HepG2 (cell line): ENCODE data around the gene NIN. TPM values are rescaled to one million over a fixed set of nuclear protein-coding genes. Genes with fewer than 3 reads are reported as not detected.

Experiments used
- ATAC-seq: fragments of 200-7000 bp; cut with Tn5 transposase; 3 replicates; pipeline ENCODE4 v1.9.1; 2020; ENCODE audit warnings: mild to moderate bottlenecking, moderate library complexity
- BruUV-seq: library from RNA; stranded (reverse); fragments of 400-500 nt; replicated peaks from 2 replicates; lab custom pipeline; 2021; lab: Mats Ljungman, UMichigan
- CTCF ChIA-PET: fragments of 300-600 bp; formaldehyde crosslinking; extraction: SDS; loops from one replicate; lab custom pipeline; 2021; ENCODE audit warnings: low total read pairs, inconsistent platforms, low intra/inter-chr PET ratio; lab: Yijun Ruan, JAX
- POLR2A ChIA-PET: fragments of 350-600 bp; sonication (Branson Sonifier 250); formaldehyde crosslinking; loops from one replicate; lab custom pipeline; 2020; ENCODE audit warnings: antibody characterized with exemption, inconsistent platforms; lab: Yijun Ruan, JAX
- DNase-seq: peaks from one replicate; pipeline ENCODE4 v3.0.0-alpha.2; 2015; ENCODE audit warnings: low spot score
- FAIRE-seq: peaks from 3 replicates; lab custom pipeline; 2011; peaks lifted over from hg19 to GRCh38; lab: Jason Lieb, UNC
- H2AFZ ChIP-seq: one replicate; pipeline ENCODE4 v1.6.1; 2011; ENCODE audit warnings: low read length, inconsistent platforms
- H3K27ac ChIP-seq: fragments of 300-600 bp; 3 replicates; pipeline ENCODE4 v1.8.0; 2011; ENCODE audit warnings: mixed run types, mild to moderate bottlenecking, mixed read lengths, low read length, inconsistent platforms; ENCODE audit not compliant: insufficient read depth; ENCODE audit errors: extremely low read length
- H3K27me3 ChIP-seq, 2 experiments: fragments of 200-600 bp in 1 of 2; 2 replicates in 1 of 2; 3 replicates in 1 of 2; pipeline versions ENCODE4 v1.6.0 to v1.8.0; 2011; ENCODE audit warnings: low read length in 2 of 2, mild to moderate bottlenecking in 2 of 2, moderate library complexity in 2 of 2, inconsistent platforms in 1 of 2; ENCODE audit not compliant: insufficient read depth in 2 of 2, control insufficient read depth in 1 of 2
- H3K36me3 ChIP-seq, 2 experiments: fragments of 200-600 bp in 1 of 2; replicated peaks in 1 of 2; 2 replicates in 1 of 2; 3 replicates in 1 of 2; pipeline versions ENCODE4 v1.5.1 to v1.8.0; 2011; ENCODE audit warnings: low read length in 2 of 2, inconsistent platforms in 1 of 2; ENCODE audit not compliant: insufficient read depth in 2 of 2, control insufficient read depth in 1 of 2
- H3K4me1 ChIP-seq: 2 replicates; pipeline ENCODE4 v1.5.1; 2012; ENCODE audit warnings: low read length, inconsistent platforms; ENCODE audit not compliant: insufficient read depth
- H3K4me2 ChIP-seq: 2 replicates; pipeline ENCODE4 v1.6.0; 2011; ENCODE audit warnings: low read depth, low read length, inconsistent platforms
- H3K4me3 ChIP-seq, 3 experiments: fragments of 200-600 bp in 1 of 3; sonication (generic), shearing (Covaris generic) in 1 of 3; replicated peaks in 1 of 3; 2 replicates each; pipeline ENCODE4 v1.5.1; 2011 to 2016; ENCODE audit warnings: low read length in 3 of 3, inconsistent platforms in 2 of 3, low read depth in 2 of 3, mild to moderate bottlenecking in 2 of 3, control low read depth in 1 of 3, mixed read lengths in 1 of 3; ENCODE audit not compliant: insufficient read depth in 1 of 3
- H3K79me2 ChIP-seq: one replicate; pipeline ENCODE4 v1.6.1; 2011; ENCODE audit warnings: low read length, inconsistent platforms; ENCODE audit not compliant: insufficient read depth
- H3K9ac ChIP-seq: 2 replicates; pipeline ENCODE4 v1.6.0; 2011; ENCODE audit warnings: mild to moderate bottlenecking, low read depth, low read length, inconsistent platforms; ENCODE audit not compliant: insufficient read depth
- H3K9me3 ChIP-seq: 2 replicates; pipeline ENCODE4 v1.5.1; 2012; ENCODE audit warnings: mild to moderate bottlenecking, low read length
- H4K20me1 ChIP-seq: 2 replicates; pipeline ENCODE4 v1.6.0; 2011; ENCODE audit warnings: inconsistent platforms, mild to moderate bottlenecking, low read length, moderate library complexity; ENCODE audit not compliant: insufficient read depth
- BCLAF1 ChIP-seq: fragments of 450-650 bp; IDR thresholded peaks from 2 replicates; pipeline ENCODE4 v1.6.1; 2017; ENCODE audit warnings: mild to moderate bottlenecking
- CREB1 ChIP-seq, 2 experiments: fragments of 450-650 bp in 1 of 2; IDR thresholded peaks; 2 replicates each; pipeline ENCODE4 v1.6.1; 2016 to 2017; ENCODE audit warnings: control low read depth in 1 of 2, mild to moderate bottlenecking in 1 of 2, missing compliant biosample characterization in 1 of 2, missing genetic modification characterization in 1 of 2
- DDIT3 ChIP-seq: sonication (generic); formaldehyde crosslinking; IDR thresholded peaks from 2 replicates; pipeline ENCODE4 v1.4.0; 2020; ENCODE audit warnings: mild to moderate bottlenecking, missing genetic modification reagents
- DNMT3B ChIP-seq: conservative IDR thresholded peaks from 2 replicates; pipeline ENCODE4 v1.6.1; 2016; ENCODE audit warnings: missing biosample characterization, control low read depth
- HMGXB4 ChIP-seq, 2 experiments: sonication (generic) in 1 of 2; formaldehyde crosslinking in 1 of 2; IDR thresholded peaks; 2 replicates each; pipeline versions ENCODE4 v1.4.0 to v1.6.1; 2018 to 2020; ENCODE audit warnings: missing genetic modification reagents in 2 of 2, borderline replicate concordance in 1 of 2, low read depth in 1 of 2, mild to moderate bottlenecking in 1 of 2, missing biosample characterization in 1 of 2
- KAT7 ChIP-seq: IDR thresholded peaks from 2 replicates; pipeline ENCODE4 v1.6.1; 2018; ENCODE audit warnings: borderline replicate concordance, missing compliant biosample characterization
- SIN3A ChIP-seq: IDR thresholded peaks from 2 replicates; pipeline ENCODE4 v1.6.1; 2011; ENCODE audit warnings: low read depth, mild to moderate bottlenecking, control low read depth, low read length, borderline replicate concordance
- TOE1 ChIP-seq: sonication (generic); formaldehyde crosslinking; IDR thresholded peaks from 2 replicates; pipeline ENCODE4 v1.4.0; 2020; ENCODE audit warnings: mild to moderate bottlenecking, missing genetic modification reagents
- TRIM24 ChIP-seq: sonication (generic); formaldehyde crosslinking; IDR thresholded peaks from 2 replicates; pipeline ENCODE4 v1.8.0; 2022; ENCODE audit warnings: mild to moderate bottlenecking, missing genetic modification reagents
- U2AF1 ChIP-seq: fragments of 200-400 bp; formaldehyde crosslinking; optimal IDR thresholded peaks from 2 replicates; pipeline ENCODE3; 2017; ENCODE audit warnings: mild to moderate bottlenecking, low read depth, low read length
- ZFP82 ChIP-seq: sonication (generic); formaldehyde crosslinking; IDR thresholded peaks from 2 replicates; pipeline ENCODE4 v1.5.1; 2020; ENCODE audit warnings: mild to moderate bottlenecking, missing genetic modification reagents, borderline replicate concordance
- ZNF501 ChIP-seq: sonication (generic); formaldehyde crosslinking; IDR thresholded peaks from 2 replicates; pipeline ENCODE4 v1.5.1; 2020; ENCODE audit warnings: mild to moderate bottlenecking, moderate library complexity, missing genetic modification reagents
- ZNF615 ChIP-seq: sonication (generic); formaldehyde crosslinking; IDR thresholded peaks from 2 replicates; pipeline ENCODE4 v1.5.0; 2020; ENCODE audit warnings: mild to moderate bottlenecking, missing genetic modification reagents, borderline replicate concordance
- WGBS: methylation state at CpG from one replicate; pipeline ENCODE4 v1.1.6; 2017; ENCODE audit warnings: low lambda C conversion rate; 5-methylcytosine and 5-hydroxymethylcytosine counted together
- in situ Hi-C: cut with HindIII; loops from 2 replicates; pipeline ENCODE4 v1.10.0; 2017; ENCODE audit warnings: low pct_unique_long_range_greater_than_20kb; ENCODE audit not compliant: extremely low pct_ligation_motif_present
- intact Hi-C: fragments of 100-400 bp; cut with micrococcal nuclease; formaldehyde crosslinking; loops from one replicate; pipeline ENCODE4 v1.10.0; 2022; ENCODE audit not compliant: unreplicated experiment
- polyA plus RNA-seq, 8 experiments: library from polyadenylated mRNA; depleted of rRNA in 3 of 8; stranded (reverse) in 7 of 8; unstranded in 1 of 8; fragments of >200 nt; fragmentation: Illumina TruSeq in 4 of 8; extraction: Trizol in 4 of 8; gene quantifications; 2 replicates each; pipeline versions ENCODE4 v1.2.1 to v1.2.3, GENCODE V29; 2011 to 2016; ENCODE audit warnings: low read depth in 4 of 8, missing spikeins in 1 of 8, mixed read lengths in 1 of 8; ENCODE audit not compliant: insufficient read depth in 1 of 8
- total RNA-seq, 5 experiments: library from RNA; depleted of rRNA; stranded (reverse); fragments of >200 nt; fragmentation: Illumina TruSeq; extraction: Trizol; gene quantifications; 2 replicates each; pipeline ENCODE4 v1.2.3, GENCODE V29; 2016; ENCODE audit warnings: low read depth in 1 of 5

The NIN gene
- total and polyA plus RNA-seq, 2 of the 13 experiments (the other 11 are each of a cell fraction or from before 2014, with no cell fraction given): 2.8 to 9.7 TPM

GRCh38 chr14:50792634-50793068 is 38.3 kb downstream of the NIN start:
- CTCF ChIA-PET: no interaction called here
- POLR2A ChIA-PET: no interaction called here

More at GRCh38 chr14:50792634-50793068, 38.3 kb downstream of the NIN start:
- in situ Hi-C loops: no loop called here
- Histone ChIP-seq H4K20me1 (no peaks in the 10 kb centered on the region), H3K9ac (no peak overlapping the region), H3K27me3 (no peaks in the 10 kb centered on the region), H3K4me3 (no peak overlapping the region), H3K36me3 (peaks cover 0 to 1% of the 10 kb centered on the region in 2 experiments; a peak in 1 of 5 replicates), H3K9me3 (no peaks in the 10 kb centered on the region), H3K4me2 (no peak overlapping the region), H2AFZ (no peak overlapping the region), H3K4me1 (no peaks in the 10 kb centered on the region), H3K27ac (no peak overlapping the region), H3K79me2 (no peaks in the 10 kb centered on the region)
- ATAC-seq (no peak), FAIRE-seq (no peak), DNase-seq (no peak)
- TF ChIP-seq HMGXB4 (CRISPR knock-in tag; IDR thresholded peaks at IDR 0.05; ENCODE audit: borderline replicate concordance in 1 of 2, low read depth in 1 of 2) (no peak), DNMT3B (CRISPR knock-in tag) (no peak), TOE1 (CRISPR knock-in tag) (no peak), DDIT3 (CRISPR knock-in tag) (no peak), SIN3A (no peak), CREB1 (IDR thresholded peaks at IDR 0.05) (no peak), CREB1 (CRISPR knock-in tag; IDR thresholded peaks at IDR 0.05) (no peak), BCLAF1 (no peak), U2AF1 (no peak), ZNF501 (no peak), ZNF615 (CRISPR knock-in tag) (no peak), TRIM24 (CRISPR knock-in tag) (no peak), KAT7 (CRISPR knock-in tag) (no peak), ZFP82 (CRISPR knock-in tag) (no peak)
- intact Hi-C loops: no loop called here
- no TSS peak for BruUV-seq
- 99% methylated on average over 14 of the region's 14 CpGs for WGBS
